ENCODE measurements around the gene TMEM221. TPM values are rescaled to one million over a fixed set of nuclear protein-coding genes. Genes with fewer than 3 reads are reported as not detected.

TMEM221 gene
- total RNA-seq, 4 donors from 2014 or later: 0.48 TPM; not detected in 3

DNA sequence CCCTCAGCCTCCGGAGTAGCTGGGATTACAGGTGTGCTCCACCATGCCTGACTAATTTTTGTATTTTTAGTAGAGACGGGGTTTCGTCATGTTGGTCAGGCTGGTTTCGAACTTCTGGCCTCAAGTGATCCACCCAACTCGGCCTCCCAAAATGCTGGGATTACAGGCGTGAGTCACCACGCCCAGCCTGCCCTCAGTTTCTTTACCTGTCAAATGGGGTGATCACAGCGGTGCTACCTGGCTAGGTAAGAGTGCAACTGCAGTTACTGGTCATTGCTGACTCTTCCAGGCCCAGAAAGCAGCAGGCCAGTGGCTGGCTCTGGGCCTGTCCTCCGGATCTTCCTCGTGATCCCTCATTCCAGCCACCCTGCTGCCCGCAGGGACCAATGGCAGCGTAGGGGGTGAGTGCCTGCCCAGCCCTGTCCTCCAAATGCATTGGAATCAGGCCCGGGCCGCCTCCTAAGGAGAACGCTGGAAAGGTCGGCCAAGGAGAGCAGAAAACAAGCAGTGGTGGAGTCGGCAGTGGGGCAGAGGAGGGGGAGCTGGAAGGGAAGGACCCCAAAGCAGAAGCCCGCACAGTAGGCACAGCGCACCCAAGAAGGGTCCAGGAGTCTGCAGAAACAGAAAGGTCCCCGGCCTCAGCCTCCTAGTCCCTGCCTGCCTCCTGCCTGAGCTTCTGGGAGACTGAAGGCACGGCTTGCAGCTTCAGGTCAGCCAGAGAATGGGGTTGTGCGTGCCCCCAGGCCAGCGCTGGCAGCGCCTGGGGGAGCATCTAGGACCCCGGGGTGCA, 20.0 kb upstream of the TMEM221 start:
- Histone ChIP-seq H3K36me3 (no peaks in the 10 kb centered on the region), H3K27ac (peak overlapping the region; percentile 82 to 88 (median 87)), H3K9me3 (no peaks in the 10 kb centered on the region), H3K4me3 (peak overlapping the region in 3 of 4 donors; percentile 52 to 88 (median 76)), H3K27me3 (no peaks in the 10 kb centered on the region), H3K4me1 (peaks cover 13 to 40% (median 22%) of the 10 kb centered on the region in 4 donors)
- DNase-seq: peak; percentile 38
- WGBS, 2 donors (ENCODE audit: low coverage in 1 of 2): 70 to 77% methylated on average over 4 to 21 of the region's 25 CpGs
- in situ Hi-C loops (cut with MboI; ENCODE audit: low pct_ligation_motif_present in 1 of 4, low pct_unique_long_range_greater_than_20kb in 1 of 4, low sequenced_read_pairs in 3 of 4): loop anchor here in 2 of 4 donors (10.0 kb wide), 2 partner anchors 74 to 124 kb away; partner anchors contain the start of gene CCDC194 (in 1 of the 2)
- intact Hi-C loops (cut with DNase I; ENCODE audit: low total_unique reads): loop anchor here (5.0 kb wide), 1 partner anchor 121 kb away; no protein-coding TSS in a partner anchor
- TF ChIP-seq POLR2AphosphoS5 (IDR thresholded peaks at IDR 0.05) (no peak), EP300 (IDR thresholded peaks at IDR 0.05; ENCODE audit: low read depth) (no peak)
- TF ChIP-seq, protein P1, sequence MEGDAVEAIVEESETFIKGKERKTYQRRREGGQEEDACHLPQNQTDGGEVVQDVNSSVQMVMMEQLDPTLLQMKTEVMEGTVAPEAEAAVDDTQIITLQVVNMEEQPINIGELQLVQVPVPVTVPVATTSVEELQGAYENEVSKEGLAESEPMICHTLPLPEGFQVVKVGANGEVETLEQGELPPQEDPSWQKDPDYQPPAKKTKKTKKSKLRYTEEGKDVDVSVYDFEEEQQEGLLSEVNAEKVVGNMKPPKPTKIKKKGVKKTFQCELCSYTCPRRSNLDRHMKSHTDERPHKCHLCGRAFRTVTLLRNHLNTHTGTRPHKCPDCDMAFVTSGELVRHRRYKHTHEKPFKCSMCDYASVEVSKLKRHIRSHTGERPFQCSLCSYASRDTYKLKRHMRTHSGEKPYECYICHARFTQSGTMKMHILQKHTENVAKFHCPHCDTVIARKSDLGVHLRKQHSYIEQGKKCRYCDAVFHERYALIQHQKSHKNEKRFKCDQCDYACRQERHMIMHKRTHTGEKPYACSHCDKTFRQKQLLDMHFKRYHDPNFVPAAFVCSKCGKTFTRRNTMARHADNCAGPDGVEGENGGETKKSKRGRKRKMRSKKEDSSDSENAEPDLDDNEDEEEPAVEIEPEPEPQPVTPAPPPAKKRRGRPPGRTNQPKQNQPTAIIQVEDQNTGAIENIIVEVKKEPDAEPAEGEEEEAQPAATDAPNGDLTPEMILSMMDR (IDR thresholded peaks at IDR 0.05): no peak

DNA sequence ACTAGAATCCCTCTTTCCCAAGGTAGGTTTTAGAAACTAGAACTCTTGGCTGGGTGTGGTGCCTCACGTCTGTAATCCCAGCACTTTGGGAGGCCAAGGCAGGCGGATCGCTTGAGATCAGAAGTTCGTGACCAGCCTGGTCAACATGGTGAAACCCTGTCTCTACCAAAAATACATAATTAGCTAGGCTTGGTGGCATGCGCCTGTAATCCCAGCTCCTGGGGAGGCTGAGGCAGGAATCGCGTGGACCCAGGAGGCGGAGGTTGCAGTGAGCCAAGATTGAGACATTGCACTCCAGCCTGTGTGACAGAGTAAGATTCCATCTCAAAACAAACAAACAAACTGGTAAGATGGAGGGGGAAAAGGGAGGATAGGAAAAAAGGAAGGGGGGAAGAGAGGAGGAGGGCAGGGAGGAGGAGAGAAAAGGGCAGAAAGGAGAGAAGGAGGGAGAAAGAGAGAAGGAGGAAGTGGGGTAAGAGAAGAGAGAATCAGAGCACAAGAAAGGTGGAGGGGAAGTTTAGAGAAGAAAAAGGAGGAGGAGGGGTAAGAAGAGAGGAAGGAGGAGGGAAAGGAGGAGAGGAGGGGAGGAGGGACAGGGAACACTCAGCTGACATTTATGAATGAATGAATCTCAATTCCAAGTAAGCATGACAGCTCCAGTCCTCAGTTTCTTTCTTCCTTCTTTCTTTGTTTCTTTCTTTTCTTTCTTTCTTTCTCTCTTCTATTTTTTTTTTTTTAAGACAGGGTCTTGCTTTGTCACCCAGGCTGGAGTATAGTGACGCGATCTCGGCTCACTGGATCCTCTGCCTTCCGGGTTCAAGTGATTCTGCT, 19.2 kb upstream of the TMEM221 start:
- in situ Hi-C loops (cut with MboI; ENCODE audit: low pct_ligation_motif_present in 1 of 4, low pct_unique_long_range_greater_than_20kb in 1 of 4, low sequenced_read_pairs in 3 of 4) (loop anchor here in 2 of 4 donors (10.0 kb wide), 2 partner anchors 73 to 123 kb away; partner anchors contain the start of gene CCDC194 (in 1 of the 2)), intact Hi-C loops (cut with DNase I; ENCODE audit: low total_unique reads) (loop anchor here (5.0 kb wide), 1 partner anchor 120 kb away; no protein-coding TSS in a partner anchor)
- 37 to 66% methylated on average over 6 to 12 of the region's 12 CpGs for WGBS, 2 donors (ENCODE audit: low coverage in 1 of 2)
- Histone ChIP-seq H3K27ac (peak overlapping the region in 3 of 4 donors; percentile 82 to 88 (median 88)), H3K4me1 (peaks cover 13 to 36% (median 22%) of the 10 kb centered on the region in 4 donors), H3K9me3 (no peaks in the 10 kb centered on the region), H3K36me3 (no peaks in the 10 kb centered on the region), H3K27me3 (no peaks in the 10 kb centered on the region), H3K4me3 (no peak overlapping the region)
- TF ChIP-seq POLR2A (IDR thresholded peaks at IDR 0.05): no peak
- TF ChIP-seq EP300 (IDR thresholded peaks at IDR 0.05; ENCODE audit: low read depth): no peak
- TF ChIP-seq POLR2AphosphoS5 (IDR thresholded peaks at IDR 0.05): no peak
- TF ChIP-seq, protein P1 (IDR thresholded peaks at IDR 0.05): no peak
- DNase-seq: no peak

DNA sequence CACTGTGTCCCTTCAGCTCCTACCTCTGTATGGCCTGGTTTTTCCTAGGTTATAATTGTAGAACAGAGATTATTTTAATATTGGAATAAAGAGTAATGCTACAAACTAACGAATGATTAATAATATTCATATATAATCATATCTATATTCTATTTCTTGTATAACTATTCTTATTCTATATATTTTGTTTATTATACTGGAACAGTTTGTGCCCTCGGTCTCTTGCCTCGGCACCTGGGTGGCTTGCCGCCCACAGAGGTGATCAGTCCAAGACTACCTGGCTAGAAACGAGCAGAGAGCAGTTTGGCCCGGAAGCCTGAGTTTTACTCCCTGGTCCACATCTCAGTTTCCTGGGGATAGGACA, 18.0 kb upstream of the TMEM221 start:
- Histone ChIP-seq H3K27ac (no peak overlapping the region), H3K27me3 (peaks cover 1% of the 10 kb centered on the region), H3K9me3 (no peaks in the 10 kb centered on the region), H3K4me1 (peaks cover 13 to 33% (median 22%) of the 10 kb centered on the region in 4 donors), H3K36me3 (no peaks in the 10 kb centered on the region), H3K4me3 (no peak overlapping the region)
- no peak for TF ChIP-seq EP300 (IDR thresholded peaks at IDR 0.05; ENCODE audit: low read depth)
- TF ChIP-seq, protein P1 (IDR thresholded peaks at IDR 0.05): peak in 1 of 5 experiments; percentile 3
- in situ Hi-C loops (cut with MboI; ENCODE audit: low pct_ligation_motif_present in 1 of 4, low pct_unique_long_range_greater_than_20kb in 1 of 4, low sequenced_read_pairs in 3 of 4): loop anchor here in 2 of 4 donors (10.0 kb wide), 2 partner anchors 72 to 122 kb away; partner anchors contain the start of gene CCDC194 (in 1 of the 2)
- intact Hi-C loops (cut with DNase I; ENCODE audit: low total_unique reads): loop anchor here (5.0 kb wide), 1 partner anchor 119 kb away; no protein-coding TSS in a partner anchor
- 38 to 41% methylated on average over 6 of the region's 6 CpGs for WGBS, 2 donors (ENCODE audit: low coverage in 1 of 2)
- DNase-seq: no peak
